H1 (cell line): ENCODE measurements around the gene CCDC12. TPM values are rescaled to one million over a fixed set of nuclear protein-coding genes. Genes with fewer than 3 reads are reported as not detected.

Experiments used
- EZH2 ChIP-seq: fragments of 200-600 bp; sonication (generic); IDR thresholded peaks from 2 replicates; pipeline ENCODE4 v1.7.1; 2012; ENCODE audit warnings: low read depth, mild to moderate bottlenecking, moderate library complexity, low read length, inconsistent platforms; ENCODE audit not compliant: severe bottlenecking
- GTF2F1 ChIP-seq: IDR thresholded peaks from 2 replicates; pipeline ENCODE4 v1.6.1; 2012; ENCODE audit warnings: low read depth, low read length, improper control_type of control experiment, borderline replicate concordance
- JUND ChIP-seq: IDR thresholded peaks from 2 replicates; pipeline ENCODE4 v1.6.1; 2011; ENCODE audit warnings: mild to moderate bottlenecking, improper control_type of control experiment, low read length
- KDM5A ChIP-seq: fragments of 200-600 bp; IDR thresholded peaks from 2 replicates; pipeline ENCODE4 v1.7.1; 2012; ENCODE audit warnings: mild to moderate bottlenecking, low read length, inconsistent platforms, mixed read lengths
- POU5F1 ChIP-seq: IDR thresholded peaks from 2 replicates; pipeline ENCODE4 v1.6.1; 2011; ENCODE audit warnings: low read depth, mild to moderate bottlenecking, low read length, moderate library complexity
- RBBP5 ChIP-seq: IDR thresholded peaks from 2 replicates; pipeline ENCODE4 v1.7.1; 2012; ENCODE audit warnings: low read depth, mild to moderate bottlenecking, inconsistent platforms, low read length, moderate library complexity, borderline replicate concordance
- TAF1 ChIP-seq: IDR thresholded peaks from 2 replicates; pipeline ENCODE4 v1.6.1; 2011; ENCODE audit warnings: mild to moderate bottlenecking, low read depth, low read length
- TAF7 ChIP-seq: optimal IDR thresholded peaks from 2 replicates; pipeline ENCODE3; 2011; ENCODE audit warnings: low read depth, mild to moderate bottlenecking, inconsistent platforms, low read length, moderate library complexity, borderline replicate concordance
- polyA plus RNA-seq, 7 experiments: library from polyadenylated mRNA; depleted of rRNA in 3 of 7; stranded (reverse) in 5 of 7; unstranded in 2 of 7; fragments of >200 nt in 5 of 7; fragments of 200-250 nt in 2 of 7; gene quantifications; 1 replicate in 5 of 7; 2 replicates in 1 of 7; 4 replicates in 1 of 7; pipeline versions ENCODE4 v1.2.1 to v1.2.3, GENCODE V29; 2011 to 2013; ENCODE audit warnings: missing spikeins in 2 of 7, mixed read lengths in 2 of 7
- total RNA-seq: library from RNA; stranded (reverse); fragmentation: NEBNext Ultra II Directional; extraction: Animal tissue kit (Norgen Biotek cat#: 25700); gene quantifications from 2 replicates; pipeline ENCODE4 v1.2.1, GENCODE V29; 2021
- TF ChIP-seq, protein P1 (sequence below): fragments of 300-600 bp; sonication (generic); IDR thresholded peaks from 2 replicates; pipeline ENCODE4 v1.7.1; 2012; ENCODE audit warnings: low read length, moderate library complexity, mild to moderate bottlenecking, inconsistent platforms; ENCODE audit not compliant: insufficient replicate concordance
- TF ChIP-seq, protein P2 (sequence below): IDR thresholded peaks from 2 replicates; pipeline ENCODE4 v1.6.1; 2012; ENCODE audit warnings: low read length, inconsistent platforms

The CCDC12 gene
- total and polyA plus RNA-seq, 2 of the 8 experiments (the other 6 are each of a cell fraction or from before 2014, with no cell fraction given): 29.5 to 41.3 TPM

DNA sequence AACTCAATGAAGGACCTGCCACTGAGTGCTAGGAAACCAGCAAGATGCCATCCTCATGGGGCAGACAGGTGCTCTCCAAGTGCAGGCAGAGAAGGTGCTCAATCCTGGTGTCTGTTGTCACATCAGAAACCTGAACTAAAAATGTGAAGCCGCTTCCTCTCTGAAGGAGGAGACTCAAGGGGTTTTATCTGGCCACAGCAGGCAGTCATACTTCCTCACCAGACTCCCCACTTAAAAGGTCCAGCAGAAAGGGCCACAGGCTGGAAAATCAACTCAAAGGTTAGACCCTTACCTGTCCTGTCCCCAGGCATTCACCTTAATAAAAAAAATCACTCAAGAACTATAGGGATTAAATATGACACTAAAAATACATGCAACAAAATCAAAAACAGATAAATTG lies 4.8 kb downstream of the CCDC12 start (continued):
- TF ChIP-seq, protein P1, sequence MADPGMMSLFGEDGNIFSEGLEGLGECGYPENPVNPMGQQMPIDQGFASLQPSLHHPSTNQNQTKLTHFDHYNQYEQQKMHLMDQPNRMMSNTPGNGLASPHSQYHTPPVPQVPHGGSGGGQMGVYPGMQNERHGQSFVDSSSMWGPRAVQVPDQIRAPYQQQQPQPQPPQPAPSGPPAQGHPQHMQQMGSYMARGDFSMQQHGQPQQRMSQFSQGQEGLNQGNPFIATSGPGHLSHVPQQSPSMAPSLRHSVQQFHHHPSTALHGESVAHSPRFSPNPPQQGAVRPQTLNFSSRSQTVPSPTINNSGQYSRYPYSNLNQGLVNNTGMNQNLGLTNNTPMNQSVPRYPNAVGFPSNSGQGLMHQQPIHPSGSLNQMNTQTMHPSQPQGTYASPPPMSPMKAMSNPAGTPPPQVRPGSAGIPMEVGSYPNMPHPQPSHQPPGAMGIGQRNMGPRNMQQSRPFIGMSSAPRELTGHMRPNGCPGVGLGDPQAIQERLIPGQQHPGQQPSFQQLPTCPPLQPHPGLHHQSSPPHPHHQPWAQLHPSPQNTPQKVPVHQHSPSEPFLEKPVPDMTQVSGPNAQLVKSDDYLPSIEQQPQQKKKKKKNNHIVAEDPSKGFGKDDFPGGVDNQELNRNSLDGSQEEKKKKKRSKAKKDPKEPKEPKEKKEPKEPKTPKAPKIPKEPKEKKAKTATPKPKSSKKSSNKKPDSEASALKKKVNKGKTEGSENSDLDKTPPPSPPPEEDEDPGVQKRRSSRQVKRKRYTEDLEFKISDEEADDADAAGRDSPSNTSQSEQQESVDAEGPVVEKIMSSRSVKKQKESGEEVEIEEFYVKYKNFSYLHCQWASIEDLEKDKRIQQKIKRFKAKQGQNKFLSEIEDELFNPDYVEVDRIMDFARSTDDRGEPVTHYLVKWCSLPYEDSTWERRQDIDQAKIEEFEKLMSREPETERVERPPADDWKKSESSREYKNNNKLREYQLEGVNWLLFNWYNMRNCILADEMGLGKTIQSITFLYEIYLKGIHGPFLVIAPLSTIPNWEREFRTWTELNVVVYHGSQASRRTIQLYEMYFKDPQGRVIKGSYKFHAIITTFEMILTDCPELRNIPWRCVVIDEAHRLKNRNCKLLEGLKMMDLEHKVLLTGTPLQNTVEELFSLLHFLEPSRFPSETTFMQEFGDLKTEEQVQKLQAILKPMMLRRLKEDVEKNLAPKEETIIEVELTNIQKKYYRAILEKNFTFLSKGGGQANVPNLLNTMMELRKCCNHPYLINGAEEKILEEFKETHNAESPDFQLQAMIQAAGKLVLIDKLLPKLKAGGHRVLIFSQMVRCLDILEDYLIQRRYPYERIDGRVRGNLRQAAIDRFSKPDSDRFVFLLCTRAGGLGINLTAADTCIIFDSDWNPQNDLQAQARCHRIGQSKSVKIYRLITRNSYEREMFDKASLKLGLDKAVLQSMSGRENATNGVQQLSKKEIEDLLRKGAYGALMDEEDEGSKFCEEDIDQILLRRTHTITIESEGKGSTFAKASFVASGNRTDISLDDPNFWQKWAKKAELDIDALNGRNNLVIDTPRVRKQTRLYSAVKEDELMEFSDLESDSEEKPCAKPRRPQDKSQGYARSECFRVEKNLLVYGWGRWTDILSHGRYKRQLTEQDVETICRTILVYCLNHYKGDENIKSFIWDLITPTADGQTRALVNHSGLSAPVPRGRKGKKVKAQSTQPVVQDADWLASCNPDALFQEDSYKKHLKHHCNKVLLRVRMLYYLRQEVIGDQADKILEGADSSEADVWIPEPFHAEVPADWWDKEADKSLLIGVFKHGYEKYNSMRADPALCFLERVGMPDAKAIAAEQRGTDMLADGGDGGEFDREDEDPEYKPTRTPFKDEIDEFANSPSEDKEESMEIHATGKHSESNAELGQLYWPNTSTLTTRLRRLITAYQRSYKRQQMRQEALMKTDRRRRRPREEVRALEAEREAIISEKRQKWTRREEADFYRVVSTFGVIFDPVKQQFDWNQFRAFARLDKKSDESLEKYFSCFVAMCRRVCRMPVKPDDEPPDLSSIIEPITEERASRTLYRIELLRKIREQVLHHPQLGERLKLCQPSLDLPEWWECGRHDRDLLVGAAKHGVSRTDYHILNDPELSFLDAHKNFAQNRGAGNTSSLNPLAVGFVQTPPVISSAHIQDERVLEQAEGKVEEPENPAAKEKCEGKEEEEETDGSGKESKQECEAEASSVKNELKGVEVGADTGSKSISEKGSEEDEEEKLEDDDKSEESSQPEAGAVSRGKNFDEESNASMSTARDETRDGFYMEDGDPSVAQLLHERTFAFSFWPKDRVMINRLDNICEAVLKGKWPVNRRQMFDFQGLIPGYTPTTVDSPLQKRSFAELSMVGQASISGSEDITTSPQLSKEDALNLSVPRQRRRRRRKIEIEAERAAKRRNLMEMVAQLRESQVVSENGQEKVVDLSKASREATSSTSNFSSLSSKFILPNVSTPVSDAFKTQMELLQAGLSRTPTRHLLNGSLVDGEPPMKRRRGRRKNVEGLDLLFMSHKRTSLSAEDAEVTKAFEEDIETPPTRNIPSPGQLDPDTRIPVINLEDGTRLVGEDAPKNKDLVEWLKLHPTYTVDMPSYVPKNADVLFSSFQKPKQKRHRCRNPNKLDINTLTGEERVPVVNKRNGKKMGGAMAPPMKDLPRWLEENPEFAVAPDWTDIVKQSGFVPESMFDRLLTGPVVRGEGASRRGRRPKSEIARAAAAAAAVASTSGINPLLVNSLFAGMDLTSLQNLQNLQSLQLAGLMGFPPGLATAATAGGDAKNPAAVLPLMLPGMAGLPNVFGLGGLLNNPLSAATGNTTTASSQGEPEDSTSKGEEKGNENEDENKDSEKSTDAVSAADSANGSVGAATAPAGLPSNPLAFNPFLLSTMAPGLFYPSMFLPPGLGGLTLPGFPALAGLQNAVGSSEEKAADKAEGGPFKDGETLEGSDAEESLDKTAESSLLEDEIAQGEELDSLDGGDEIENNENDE: no peak
- TF ChIP-seq, protein P2, sequence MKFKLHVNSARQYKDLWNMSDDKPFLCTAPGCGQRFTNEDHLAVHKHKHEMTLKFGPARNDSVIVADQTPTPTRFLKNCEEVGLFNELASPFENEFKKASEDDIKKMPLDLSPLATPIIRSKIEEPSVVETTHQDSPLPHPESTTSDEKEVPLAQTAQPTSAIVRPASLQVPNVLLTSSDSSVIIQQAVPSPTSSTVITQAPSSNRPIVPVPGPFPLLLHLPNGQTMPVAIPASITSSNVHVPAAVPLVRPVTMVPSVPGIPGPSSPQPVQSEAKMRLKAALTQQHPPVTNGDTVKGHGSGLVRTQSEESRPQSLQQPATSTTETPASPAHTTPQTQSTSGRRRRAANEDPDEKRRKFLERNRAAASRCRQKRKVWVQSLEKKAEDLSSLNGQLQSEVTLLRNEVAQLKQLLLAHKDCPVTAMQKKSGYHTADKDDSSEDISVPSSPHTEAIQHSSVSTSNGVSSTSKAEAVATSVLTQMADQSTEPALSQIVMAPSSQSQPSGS: no peak
- TF ChIP-seq POU5F1 (no peak), EZH2 (no peak), TAF1 (no peak), JUND (no peak), RBBP5 (no peak), TAF7 (no peak), GTF2F1 (no peak), KDM5A (no peak)
